HG03342 (cell line): ENCODE results near the gene AKAP8.
"Not testable (repeated sequence)": the region's sequence is repeated elsewhere in the genome, so short reads cannot be mapped to it uniquely, and the experiment has no call there.

Experiments used
- ATAC-seq: cut with Tn5 transposase; IDR thresholded peaks from one replicate; pipeline ENCODE4 v1.9.1; 2021; ENCODE audit warnings: mild to moderate bottlenecking, moderate library complexity; ENCODE audit not compliant: unreplicated experiment

Gene AKAP8

GRCh38 chr19:15374105-15374651 lies 5.4 kb downstream of the AKAP8 start:
- ATAC-seq, result no peak

GRCh38 chr19:15373644-15374043 lies 5.9 kb downstream of the AKAP8 start:
- no peak for ATAC-seq

GRCh38 chr19:15372891-15373301 lies 6.7 kb downstream of the AKAP8 start:
- ATAC-seq, result no peak

GRCh38 chr19:15372470-15372869 lies 7.1 kb downstream of the AKAP8 start:
- ATAC-seq, result no peak

- ATAC-seq, result no peak
Measured at GRCh38 chr19:15371786-15372380, 7.7 kb downstream of the AKAP8 start.

- ATAC-seq, result no peak
Measured at GRCh38 chr19:15371119-15371518, 8.5 kb downstream of the AKAP8 start.

- ATAC-seq, result no peak
Measured at GRCh38 chr19:15369594-15369891, 10.0 kb downstream of the AKAP8 start.

- ATAC-seq, result no peak
Measured at GRCh38 chr19:15368798-15369593, 10.6 kb downstream of the AKAP8 start.

- no peak for ATAC-seq
Measured at GRCh38 chr19:15368051-15368632, 11.4 kb downstream of the AKAP8 start.

GRCh38 chr19:15367439-15367838 lies 12.1 kb downstream of the AKAP8 start:
- ATAC-seq, result no peak

GRCh38 chr19:15365264-15365663 lies 14.3 kb downstream of the AKAP8 start:
- ATAC-seq, result no peak

GRCh38 chr19:15363791-15364190 lies 15.8 kb downstream of the AKAP8 start:
- not testable (repeated sequence) for ATAC-seq

- ATAC-seq, result not testable (repeated sequence)
Measured at GRCh38 chr19:15363048-15363447, 16.5 kb downstream of the AKAP8 start.

GRCh38 chr19:15360015-15360414 lies 19.6 kb downstream of the AKAP8 start:
- ATAC-seq, result not testable (repeated sequence)

GRCh38 chr19:15358918-15359317 lies 20.7 kb downstream of the AKAP8 start:
- ATAC-seq, result no peak

GRCh38 chr19:15357906-15358305 lies 21.7 kb downstream of the AKAP8 start:
- ATAC-seq, result no peak

GRCh38 chr19:15354566-15355296 lies 24.9 kb downstream of the AKAP8 start:
- no peak for ATAC-seq

- no peak for ATAC-seq
Measured at GRCh38 chr19:15353908-15354307, 25.7 kb downstream of the AKAP8 start.

- ATAC-seq, result not testable (repeated sequence)
Measured at GRCh38 chr19:15352535-15352934, 27.1 kb downstream of the AKAP8 start.

GRCh38 chr19:15341328-15341727 lies 38.3 kb downstream of the AKAP8 start:
- ATAC-seq, result not testable (repeated sequence)

- ATAC-seq, result no peak
Measured at GRCh38 chr19:15340086-15340485, 39.5 kb downstream of the AKAP8 start.
